Effector memory CD8-positive, alpha-beta T cell (primary cell): ENCODE measurements around the gene ZNF135.

ENCODE experiments used
- ATAC-seq: fragments of 150-1000 bp; cut with Tn5 transposase; replicated peaks from 2 replicates; pipeline ENCODE4 v1.10.0; 2021; ENCODE audit warnings: mild to moderate bottlenecking, moderate library complexity
- DNase-seq, 3 experiments: peaks; one replicate each; pipeline ENCODE4 v3.0.0; 2021
- H3K27ac Mint-ChIP-seq, 2 donors: one replicate each; pipeline ENCODE4 v1.8.0; 2022; ENCODE audit warnings: mild to moderate bottlenecking in 2 of 2, mixed read lengths in 2 of 2, moderate library complexity in 2 of 2
- H3K27me3 Mint-ChIP-seq, 2 donors: one replicate each; pipeline ENCODE4 v1.8.0; 2022; ENCODE audit warnings: mixed read lengths in 2 of 2
- H3K36me3 Mint-ChIP-seq: one replicate; pipeline ENCODE4 v1.8.0; 2022; ENCODE audit warnings: mild to moderate bottlenecking, moderate library complexity, mixed read lengths; ENCODE audit not compliant: insufficient read depth
- H3K4me1 Mint-ChIP-seq, 2 donors: one replicate each; pipeline ENCODE4 v1.8.0; 2022; ENCODE audit warnings: low read depth in 2 of 2, mixed read lengths in 2 of 2
- H3K4me3 Mint-ChIP-seq, 2 donors: one replicate each; pipeline ENCODE4 v1.8.0; 2022; ENCODE audit warnings: mild to moderate bottlenecking in 2 of 2, mixed read lengths in 2 of 2, moderate library complexity in 2 of 2
- H3K9me3 Mint-ChIP-seq, 2 donors: one replicate each; pipeline ENCODE4 v1.8.0; 2022; ENCODE audit warnings: mixed read lengths in 2 of 2

The ZNF135 gene

DNA sequence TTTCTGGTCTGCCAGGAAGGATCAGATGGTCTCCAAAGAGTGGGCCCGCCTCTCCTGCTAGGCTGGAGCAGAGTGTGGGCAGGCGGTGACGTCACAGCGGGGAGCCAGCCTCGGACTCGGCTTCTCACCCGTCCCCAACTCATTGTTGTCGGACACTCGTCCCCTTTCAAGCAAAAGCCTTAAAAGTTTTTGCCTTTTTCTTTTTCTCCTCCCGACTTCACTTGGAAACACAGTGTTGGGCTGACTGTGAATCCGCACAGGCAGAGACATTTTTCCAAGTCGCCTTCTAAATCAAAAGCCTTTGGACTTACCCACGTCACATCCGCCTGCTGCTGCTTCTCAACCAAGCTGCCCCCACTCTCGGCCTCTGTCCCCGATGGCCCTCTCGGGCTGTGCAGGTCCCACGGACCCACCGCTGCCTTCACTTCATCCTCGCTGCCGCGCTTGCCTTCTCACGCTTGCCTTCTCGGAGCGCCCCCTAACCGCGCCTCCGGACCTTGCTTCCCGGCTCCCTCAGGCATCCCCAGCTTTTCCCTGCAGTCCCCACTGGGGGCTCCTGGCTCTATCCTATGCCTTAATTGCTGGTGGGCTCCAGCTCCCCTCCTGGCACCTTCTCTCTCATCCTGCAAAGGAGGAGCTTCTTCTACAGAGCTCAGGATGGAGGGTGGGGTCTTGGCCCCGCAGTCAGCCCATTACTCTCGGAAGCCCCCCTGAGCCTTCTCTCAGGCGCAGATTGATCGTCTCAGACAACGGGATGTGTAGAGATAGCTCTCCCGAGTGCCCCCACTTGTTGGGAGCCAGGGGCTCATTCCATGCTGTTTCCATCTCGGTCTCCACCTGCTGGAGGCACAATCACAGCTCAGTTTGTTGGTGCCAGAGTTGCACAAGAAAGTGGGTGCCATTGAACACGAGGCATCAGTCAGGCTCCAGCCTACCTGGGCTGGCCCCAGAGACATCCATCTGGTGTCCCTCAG, 3.9 kb upstream of the ZNF135 start:
- Mint-ChIP-seq H3K9me3 (peaks cover 13 to 15% of the 10 kb centered on the region in 2 donors), H3K27me3 (peaks cover 19 to 36% of the 10 kb centered on the region in 2 donors), H3K4me3 (peak overlapping the region; percentile 25 to 40), H3K36me3 (peaks cover 5% of the 10 kb centered on the region), H3K27ac (no peak overlapping the region), H3K4me1 (peaks cover 0 to 6% of the 10 kb centered on the region in 2 donors)
- no peak for ATAC-seq
- no peak for DNase-seq

DNA sequence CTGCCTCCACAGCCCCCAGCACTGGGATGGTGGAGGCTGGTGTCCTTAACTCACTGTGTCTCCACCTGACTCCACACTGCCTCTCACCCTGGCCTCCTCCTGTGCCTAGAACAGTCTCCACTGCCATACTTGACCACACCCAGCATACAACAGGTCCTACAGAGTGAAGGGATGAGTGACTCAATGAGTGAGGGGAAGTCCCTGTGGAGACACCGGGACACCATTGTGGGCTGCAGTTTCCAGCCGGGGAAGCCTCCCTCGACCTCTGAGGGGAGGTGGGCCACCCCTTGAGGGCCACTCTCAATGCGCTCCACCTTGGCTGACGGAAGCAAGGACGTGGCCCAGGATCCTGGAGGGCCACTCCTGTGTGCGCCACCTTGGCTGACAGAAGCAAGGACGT, 2.8 kb upstream of the ZNF135 start:
- Mint-ChIP-seq H3K27ac (no peak overlapping the region), H3K36me3 (peaks cover 5% of the 10 kb centered on the region), H3K9me3 (peaks cover 13 to 15% of the 10 kb centered on the region in 2 donors), H3K27me3 (peaks cover 19 to 36% of the 10 kb centered on the region in 2 donors), H3K4me1 (peaks cover 0 to 6% of the 10 kb centered on the region in 2 donors), H3K4me3 (no peak overlapping the region)
- ATAC-seq (no peak), DNase-seq (no peak)

- H3K27me3 Mint-ChIP-seq = peaks cover 19 to 36% of the 10 kb centered on the region in 2 donors
- H3K27ac Mint-ChIP-seq = no peak overlapping the region
- peaks cover 5% of the 10 kb centered on the region for H3K36me3 Mint-ChIP-seq
- H3K4me3 Mint-ChIP-seq = no peak overlapping the region
- peaks cover 0 to 6% of the 10 kb centered on the region in 2 donors for H3K4me1 Mint-ChIP-seq
- ATAC-seq (no peak), DNase-seq (no peak)
- H3K9me3 Mint-ChIP-seq = peaks cover 13 to 15% of the 10 kb centered on the region in 2 donors
These were observed 2.2 kb upstream of the ZNF135 start for GRCh38 chr19:58056861-58057260.

GRCh38 chr19:58058467-58058866, 615 bp upstream of the ZNF135 start:
- DNase-seq (no peak), ATAC-seq (no peak)
- H3K27ac Mint-ChIP-seq = no peak overlapping the region
- peaks cover 0 to 6% of the 10 kb centered on the region in 2 donors for H3K4me1 Mint-ChIP-seq
- peaks cover 19 to 36% of the 10 kb centered on the region in 2 donors for H3K27me3 Mint-ChIP-seq
- peaks cover 13 to 20% of the 10 kb centered on the region in 2 donors for H3K9me3 Mint-ChIP-seq
- peak overlapping the region in 1 of 2 donors; percentile 69 for H3K4me3 Mint-ChIP-seq
- H3K36me3 Mint-ChIP-seq = peaks cover 5% of the 10 kb centered on the region

DNA sequence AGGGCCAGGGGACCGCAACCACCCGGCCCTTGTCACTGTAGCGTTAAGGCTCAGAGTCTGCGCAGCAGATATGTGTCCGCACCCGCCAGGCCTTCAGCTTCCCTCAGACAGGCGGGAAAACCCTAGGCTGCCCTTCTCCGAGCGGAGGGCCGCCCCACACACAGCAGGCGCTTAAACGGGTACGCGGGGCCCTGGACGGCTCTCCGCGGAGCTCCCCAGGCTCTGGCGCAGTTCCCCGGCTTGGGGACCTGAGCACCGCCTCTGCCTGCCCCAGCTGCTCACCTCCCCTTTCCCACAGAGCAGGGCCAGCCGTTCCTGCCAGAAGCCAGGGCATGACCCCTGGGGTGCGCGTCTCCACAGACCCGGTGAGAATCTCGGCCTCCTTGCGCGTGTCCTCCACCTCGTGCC, 593 bp downstream of the ZNF135 start:
- Mint-ChIP-seq H3K27ac (no peak overlapping the region), H3K4me1 (peaks cover 0 to 6% of the 10 kb centered on the region in 2 donors), H3K27me3 (peaks cover 19 to 33% of the 10 kb centered on the region in 2 donors), H3K9me3 (peaks cover 14 to 26% of the 10 kb centered on the region in 2 donors), H3K36me3 (peaks cover 5% of the 10 kb centered on the region), H3K4me3 (no peak overlapping the region)
- DNase-seq (no peak), ATAC-seq (no peak)

- H3K4me3 Mint-ChIP-seq = peak overlapping the region in 1 of 2 donors; percentile 46
- H3K27ac Mint-ChIP-seq = no peak overlapping the region
- peaks cover 17 to 27% of the 10 kb centered on the region in 2 donors for H3K27me3 Mint-ChIP-seq
- no peak for ATAC-seq
- DNase-seq = no peak
- H3K36me3 Mint-ChIP-seq = peaks cover 5% of the 10 kb centered on the region
- H3K9me3 Mint-ChIP-seq = peaks cover 12 to 22% of the 10 kb centered on the region in 2 donors
- H3K4me1 Mint-ChIP-seq = peaks cover 0 to 4% of the 10 kb centered on the region in 2 donors
These were observed 1.1 kb downstream of the ZNF135 start for GRCh38 chr19:58060231-58060630.

DNA sequence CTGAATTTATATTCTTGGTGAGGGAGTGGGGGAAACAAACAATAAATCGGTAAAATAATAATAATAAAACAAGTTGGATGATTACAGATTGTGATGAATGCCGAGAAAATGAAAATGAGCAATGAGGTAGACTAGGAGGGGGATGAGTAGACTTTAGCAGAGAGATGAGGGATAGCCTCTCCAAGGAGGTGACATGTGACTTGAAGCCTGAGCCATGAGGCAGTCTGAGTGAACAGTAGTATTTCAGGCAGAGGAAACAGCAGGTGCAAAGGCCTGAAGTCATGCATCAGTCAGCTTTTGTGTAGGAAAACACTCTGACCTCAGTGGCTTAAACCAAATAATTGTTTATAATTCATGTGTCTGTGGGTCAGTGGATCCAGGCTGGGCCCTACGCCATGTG, 4.6 kb downstream of the ZNF135 start:
- no peak for ATAC-seq
- H3K4me3 Mint-ChIP-seq = no peak overlapping the region
- H3K27ac Mint-ChIP-seq = no peak overlapping the region
- H3K9me3 Mint-ChIP-seq = peaks cover 16 to 42% of the 10 kb centered on the region in 2 donors
- no peak for DNase-seq
- peaks cover 2 to 3% of the 10 kb centered on the region in 2 donors for H3K27me3 Mint-ChIP-seq
- H3K4me1 Mint-ChIP-seq = no peaks in the 10 kb centered on the region
- no peaks in the 10 kb centered on the region for H3K36me3 Mint-ChIP-seq

DNA sequence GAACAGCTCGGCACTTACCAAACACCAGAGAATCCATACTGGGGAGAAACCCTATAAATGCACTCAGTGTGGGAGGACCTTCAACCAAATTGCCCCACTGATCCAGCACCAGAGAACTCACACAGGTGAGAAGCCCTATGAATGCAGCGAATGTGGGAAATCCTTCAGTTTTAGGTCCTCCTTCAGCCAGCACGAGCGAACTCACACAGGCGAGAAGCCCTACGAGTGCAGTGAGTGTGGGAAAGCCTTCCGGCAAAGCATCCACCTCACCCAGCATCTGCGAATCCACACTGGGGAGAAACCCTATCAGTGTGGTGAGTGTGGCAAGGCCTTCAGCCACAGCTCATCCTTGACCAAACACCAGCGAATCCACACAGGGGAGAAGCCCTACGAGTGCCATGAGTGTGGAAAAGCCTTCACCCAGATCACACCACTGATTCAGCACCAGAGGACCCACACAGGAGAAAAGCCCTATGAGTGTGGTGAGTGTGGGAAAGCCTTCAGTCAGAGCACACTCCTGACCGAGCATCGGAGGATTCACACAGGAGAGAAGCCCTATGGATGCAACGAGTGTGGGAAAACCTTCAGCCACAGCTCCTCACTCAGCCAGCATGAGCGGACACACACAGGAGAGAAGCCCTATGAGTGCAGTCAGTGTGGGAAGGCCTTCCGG, 8.3 kb downstream of the ZNF135 start:
- H3K36me3 Mint-ChIP-seq = no peaks in the 10 kb centered on the region
- ATAC-seq = no peak

GRCh38 chr19:58079792-58080191, 20.7 kb downstream of the ZNF135 start:
- no peak for ATAC-seq
- Mint-ChIP-seq H3K4me1 (no peaks in the 10 kb centered on the region), H3K9me3 (peaks cover 18 to 26% of the 10 kb centered on the region in 2 donors), H3K4me3 (no peak overlapping the region), H3K27ac (no peak overlapping the region), H3K36me3 (peaks cover 2% of the 10 kb centered on the region), H3K27me3 (no peaks in the 10 kb centered on the region)
- no peak for DNase-seq

More for the DNA sequence above, 8.3 kb downstream of the ZNF135 start:
- no peak for DNase-seq
- Mint-ChIP-seq H3K27ac (no peak overlapping the region), H3K4me1 (no peaks in the 10 kb centered on the region), H3K9me3 (peaks cover 21 to 44% of the 10 kb centered on the region in 2 donors), H3K4me3 (no peak overlapping the region), H3K27me3 (no peaks in the 10 kb centered on the region)

DNA sequence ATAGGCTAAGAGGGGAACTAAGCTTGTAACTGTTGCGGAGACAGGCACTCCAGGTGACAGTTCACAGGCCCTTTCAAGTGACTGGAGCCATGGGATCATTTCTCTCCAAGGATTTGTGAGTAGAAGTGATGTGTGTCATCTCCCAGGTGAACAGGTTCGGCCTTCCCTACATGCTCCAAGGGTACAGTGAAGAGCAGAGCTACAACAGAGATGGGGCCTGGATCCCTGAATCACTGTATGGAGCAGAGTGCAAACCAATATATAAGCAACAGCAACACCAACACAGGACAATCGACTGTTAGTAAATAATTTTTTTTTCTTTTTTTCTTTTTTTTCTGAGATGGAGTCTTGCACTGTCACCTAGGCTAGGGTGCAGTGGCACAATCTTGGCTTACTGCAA, 23.9 kb downstream of the ZNF135 start:
- Mint-ChIP-seq H3K27me3 (no peaks in the 10 kb centered on the region), H3K27ac (no peak overlapping the region), H3K9me3 (peaks cover 15 to 19% of the 10 kb centered on the region in 2 donors), H3K36me3 (peaks cover 2% of the 10 kb centered on the region), H3K4me3 (no peak overlapping the region), H3K4me1 (no peaks in the 10 kb centered on the region)
- ATAC-seq = no peak
- DNase-seq = no peak

DNA sequence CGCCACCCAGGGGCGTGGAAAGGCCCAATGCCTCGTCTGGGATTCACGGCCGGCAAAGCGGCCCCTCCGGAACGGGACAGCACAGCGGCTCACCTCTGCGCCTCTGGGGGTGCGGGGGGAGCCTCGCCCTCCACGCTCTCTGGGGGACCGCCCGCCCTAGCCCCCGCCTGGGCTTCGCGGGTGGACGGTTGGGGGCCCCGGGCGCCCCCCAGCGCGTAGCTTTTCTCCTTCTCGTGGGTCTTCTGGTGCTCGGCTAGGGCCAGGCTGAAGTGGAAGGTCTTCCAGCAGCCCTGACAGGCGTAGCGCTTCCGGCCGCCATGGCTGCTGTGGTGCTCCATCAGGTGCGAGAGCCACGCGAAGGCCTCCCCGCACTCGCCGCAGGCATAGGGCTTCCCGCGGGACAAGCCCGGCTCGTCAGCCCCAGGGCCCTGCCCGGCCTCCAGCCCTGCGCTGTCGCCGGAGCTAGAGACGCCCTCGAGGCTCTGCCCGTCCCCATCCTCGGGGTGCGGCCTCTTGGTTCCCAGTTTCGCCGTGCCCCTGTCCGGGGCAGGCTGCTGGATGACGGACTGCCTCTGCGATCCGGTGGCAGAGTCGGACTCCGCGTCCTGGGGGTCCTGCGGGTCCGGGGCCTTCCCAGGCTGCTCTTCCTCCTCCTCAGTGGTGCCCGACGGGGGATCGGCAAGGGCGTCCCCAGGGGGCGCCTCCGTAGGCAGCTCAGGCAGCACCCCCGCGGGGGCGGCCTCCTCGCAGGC, 25.7 kb downstream of the ZNF135 start:
- Mint-ChIP-seq H3K4me1 (no peaks in the 10 kb centered on the region), H3K36me3 (peaks cover 5% of the 10 kb centered on the region), H3K27me3 (no peaks in the 10 kb centered on the region), H3K4me3 (no peak overlapping the region), H3K27ac (no peak overlapping the region), H3K9me3 (peaks cover 15 to 19% of the 10 kb centered on the region in 2 donors)
- DNase-seq (no peak), ATAC-seq (no peak)

- peaks cover 5% of the 10 kb centered on the region for H3K36me3 Mint-ChIP-seq
- ATAC-seq (no peak), DNase-seq (no peak)
- no peak overlapping the region for H3K4me3 Mint-ChIP-seq
- H3K4me1 Mint-ChIP-seq = no peaks in the 10 kb centered on the region
- H3K9me3 Mint-ChIP-seq = peaks cover 11 to 14% of the 10 kb centered on the region in 2 donors
- no peak overlapping the region for H3K27ac Mint-ChIP-seq
- no peaks in the 10 kb centered on the region for H3K27me3 Mint-ChIP-seq
These were observed 26.3 kb downstream of the ZNF135 start for GRCh38 chr19:58085348-58085875.
